SK-N-SH treated with all-trans-retinoic acid at 6 μM for 48 hours (cell line): ENCODE results near the gene ANKDD1A.

Experiments
- BACH2 ChIP-seq: fragments of 250-450 bp; sonication (Bioruptor Pico); IDR thresholded peaks from 2 replicates; pipeline ENCODE4 v1.9.0; 2021; ENCODE audit warnings: mild to moderate bottlenecking, borderline replicate concordance
- CSDC2 ChIP-seq: fragments of 250-450 bp; sonication (Bioruptor Pico); IDR thresholded peaks from 2 replicates; pipeline ENCODE4 v1.5.0; 2020; ENCODE audit warnings: mild to moderate bottlenecking, moderate library complexity
- CSRNP3 ChIP-seq: fragments of 250-450 bp; sonication (Bioruptor Pico); IDR thresholded peaks from 2 replicates; pipeline ENCODE4 v1.5.1; 2021; ENCODE audit warnings: mild to moderate bottlenecking, moderate library complexity
- ESRRG ChIP-seq: fragments of 250-450 bp; sonication (Bioruptor Pico); IDR thresholded peaks from 2 replicates; pipeline ENCODE4 v1.6.1; 2021; ENCODE audit warnings: mild to moderate bottlenecking
- GLIS3 ChIP-seq: fragments of 250-450 bp; sonication (Bioruptor Pico); IDR thresholded peaks from 2 replicates; pipeline ENCODE4 v1.5.0; 2020; ENCODE audit warnings: mild to moderate bottlenecking, moderate library complexity
- OSR1 ChIP-seq: fragments of 250-450 bp; sonication (Bioruptor Pico); IDR thresholded peaks from 2 replicates; pipeline ENCODE4 v1.8.0; 2022; ENCODE audit warnings: moderate library complexity, mild to moderate bottlenecking, inconsistent platforms
- PATZ1 ChIP-seq: fragments of 250-450 bp; sonication (Bioruptor Pico); IDR thresholded peaks from 2 replicates; pipeline ENCODE4 v1.8.0; 2020; ENCODE audit warnings: mild to moderate bottlenecking, moderate library complexity, borderline replicate concordance
- PPARA ChIP-seq: fragments of 250-450 bp; sonication (Bioruptor Pico); IDR thresholded peaks from 2 replicates; pipeline ENCODE4 v1.5.0; 2020; ENCODE audit warnings: mild to moderate bottlenecking, borderline replicate concordance
- SNAI2 ChIP-seq: fragments of 250-450 bp; sonication (Bioruptor Pico); IDR thresholded peaks from 2 replicates; pipeline ENCODE4 v1.5.0; 2020; ENCODE audit warnings: mild to moderate bottlenecking, moderate library complexity
- TOX ChIP-seq: fragments of 250-450 bp; sonication (Bioruptor Pico); IDR thresholded peaks from 2 replicates; pipeline ENCODE4 v1.8.0; 2021; ENCODE audit warnings: mild to moderate bottlenecking, moderate library complexity, borderline replicate concordance
- ZFP3 ChIP-seq: fragments of 250-450 bp; sonication (Bioruptor Pico); IDR thresholded peaks from 2 replicates; pipeline ENCODE4 v1.5.0; 2020; ENCODE audit warnings: mild to moderate bottlenecking, moderate library complexity
- ZFP30 ChIP-seq: fragments of 450-650 bp; formaldehyde crosslinking; IDR thresholded peaks from 2 replicates; pipeline ENCODE4 v1.5.0; 2022; ENCODE audit warnings: mild to moderate bottlenecking, moderate library complexity
- ZNF565 ChIP-seq: fragments of 450-650 bp; formaldehyde crosslinking; conservative IDR thresholded peaks from 2 replicates; pipeline ENCODE4 v1.5.0; 2020; ENCODE audit warnings: low read depth, mild to moderate bottlenecking, moderate library complexity
- ZNF8 ChIP-seq: fragments of 450-650 bp; formaldehyde crosslinking; IDR thresholded peaks from 2 replicates; pipeline ENCODE4 v1.5.0; 2020; ENCODE audit warnings: mild to moderate bottlenecking, moderate library complexity

- TF ChIP-seq OSR1 (CRISPR knock-in tag) (no peak), ESRRG (CRISPR knock-in tag) (no peak), BACH2 (CRISPR knock-in tag) (no peak), ZFP30 (no peak), TOX (CRISPR knock-in tag) (no peak), PATZ1 (CRISPR knock-in tag) (no peak), ZNF565 (CRISPR knock-in tag) (no peak), CSRNP3 (CRISPR knock-in tag) (no peak), GLIS3 (CRISPR knock-in tag) (no peak), CSDC2 (CRISPR knock-in tag) (no peak), PPARA (CRISPR knock-in tag) (no peak), ZFP3 (CRISPR knock-in tag) (no peak), SNAI2 (CRISPR knock-in tag) (no peak), ZNF8 (no peak)
Observed at GRCh38 chr15:64897345-64897985, 14.2 kb upstream of the ANKDD1A start.
